Inflammatory macrophage treated with lipopolysaccharide for 4 hours (primary cell): ENCODE results near the gene ACVR1B.

ENCODE experiments used
- DNase-seq: peaks from one replicate; pipeline ENCODE4 v3.0.0-alpha.2; 2020

The ACVR1B gene

GRCh38 chr12:52026263-52026662 lies 74.8 kb downstream of the ACVR1B start:
- no peak for DNase-seq

- DNase-seq, result no peak
Observed at GRCh38 chr12:52027085-52027843, 75.8 kb downstream of the ACVR1B start.

GRCh38 chr12:52029685-52030084 lies 78.2 kb downstream of the ACVR1B start:
- no peak for DNase-seq

GRCh38 chr12:52032446-52032803 lies 80.9 kb downstream of the ACVR1B start:
- DNase-seq, result no peak

GRCh38 chr12:52032804-52033445 lies 81.4 kb downstream of the ACVR1B start:
- DNase-seq, result peak; percentile 97

- DNase-seq, result no peak
Observed at GRCh38 chr12:52033446-52034140, 82.1 kb downstream of the ACVR1B start.

- no peak for DNase-seq
Observed at GRCh38 chr12:52035190-52035589, 83.7 kb downstream of the ACVR1B start.

- no peak for DNase-seq
Observed at GRCh38 chr12:52035926-52036325, 84.4 kb downstream of the ACVR1B start.

- peak; percentile 80 for DNase-seq
Observed at GRCh38 chr12:52036587-52037171, 85.2 kb downstream of the ACVR1B start.

- no peak for DNase-seq
Observed at GRCh38 chr12:52037248-52037861, 85.9 kb downstream of the ACVR1B start.

- DNase-seq, result peak; percentile 47
Observed at GRCh38 chr12:52038447-52038846, 86.9 kb downstream of the ACVR1B start.

GRCh38 chr12:52041035-52041434 lies 89.5 kb downstream of the ACVR1B start:
- DNase-seq, result no peak

- DNase-seq, result no peak
Observed at GRCh38 chr12:52041695-52042123, 90.2 kb downstream of the ACVR1B start.

GRCh38 chr12:52042706-52043385 lies 91.3 kb downstream of the ACVR1B start:
- no peak for DNase-seq

GRCh38 chr12:52043386-52044212 lies 92.1 kb downstream of the ACVR1B start:
- DNase-seq, result no peak

- DNase-seq, result no peak
Observed at GRCh38 chr12:52044292-52044983, 92.9 kb downstream of the ACVR1B start.

GRCh38 chr12:52045794-52046199 lies 94.3 kb downstream of the ACVR1B start:
- DNase-seq, result peak; percentile 85
